Activated CD4-positive, alpha-beta T cell treated with anti-CD3 and anti-CD28 coated beads, Interleukin-2, Interleukin-6, amounts not matched to agents 100 ng/mL and 50 ng/mL, durations not matched to agents 16 hours and 8 hours (primary cell): Measurements from ENCODE around the gene LY9.
"Not testable (repeated sequence)": the region's sequence is repeated elsewhere in the genome, so short reads cannot be mapped to it uniquely, and the experiment has no call there.

Source experiments
- DNase-seq: peaks from one replicate; pipeline ENCODE4 v3.0.0-alpha.2; 2020

The LY9 gene

GRCh38 chr1:160776178-160776577 lies 19.8 kb upstream of the LY9 start:
- no peak for DNase-seq

GRCh38 chr1:160777486-160778089 lies 18.4 kb upstream of the LY9 start:
- DNase-seq = peak; percentile 75

- no peak for DNase-seq
Measured at GRCh38 chr1:160778976-160779375, 17.0 kb upstream of the LY9 start.

- peak; percentile 54 for DNase-seq
Measured at GRCh38 chr1:160779626-160780397, 16.2 kb upstream of the LY9 start.

GRCh38 chr1:160780398-160780755 lies 15.6 kb upstream of the LY9 start:
- no peak for DNase-seq

- DNase-seq = no peak
Measured at GRCh38 chr1:160781186-160781766, 14.7 kb upstream of the LY9 start.

- DNase-seq = peak; percentile 85
Measured at GRCh38 chr1:160781914-160782689, 13.9 kb upstream of the LY9 start.

GRCh38 chr1:160782988-160783765 lies 12.8 kb upstream of the LY9 start:
- not testable (repeated sequence) for DNase-seq

GRCh38 chr1:160789051-160789701 lies 6.8 kb upstream of the LY9 start:
- no peak for DNase-seq

- no peak for DNase-seq
Measured at GRCh38 chr1:160789702-160790611, 6.0 kb upstream of the LY9 start.

- DNase-seq = no peak
Measured at GRCh38 chr1:160794376-160794775, 1.6 kb upstream of the LY9 start.

GRCh38 chr1:160797271-160797709 lies 1.3 kb downstream of the LY9 start:
- peak; percentile 54 for DNase-seq

- DNase-seq = peak; percentile 82
Measured at GRCh38 chr1:160797861-160798273, 1.9 kb downstream of the LY9 start.

- no peak for DNase-seq
Measured at GRCh38 chr1:160798439-160798838, 2.5 kb downstream of the LY9 start.

GRCh38 chr1:160799641-160800040 lies 3.7 kb downstream of the LY9 start:
- DNase-seq = no peak

- DNase-seq = no peak
Measured at GRCh38 chr1:160800142-160800541, 4.2 kb downstream of the LY9 start.

GRCh38 chr1:160800645-160801408 lies 4.9 kb downstream of the LY9 start:
- peak; percentile 64 for DNase-seq

GRCh38 chr1:160801836-160802580 lies 6.0 kb downstream of the LY9 start:
- no peak for DNase-seq

- no peak for DNase-seq
Measured at GRCh38 chr1:160806109-160806665, 10.2 kb downstream of the LY9 start.
